SHP77 treated with DMSO at 0.1 percent for 48 hours (cell line): ENCODE results near the gene OTOP1.
A peak's percentile ranks its signal among the peaks of the same experiment; 100 is the strongest.
"Not testable (repeated sequence)": the region's sequence is repeated elsewhere in the genome, so short reads cannot be mapped to it uniquely, and the experiment has no call there.

Experiments used
- DNase-seq: peaks from one replicate; lab custom pipeline; 2025; lab: John Stamatoyannopoulos, UW

OTOP1 gene

GRCh38 chr4:4226606-4227438, at the start of gene OTOP1:
TSS of gene OTOP1 (minus strand) at chr4:4226929. CDS start at chr4:4226864, 65 bp downstream.
- no peak for DNase-seq

GRCh38 chr4:4274226-4274625, 47.5 kb upstream of the OTOP1 start:
- no peak for DNase-seq

GRCh38 chr4:4271912-4272311, 45.2 kb upstream of the OTOP1 start:
- DNase-seq = no peak

- no peak for DNase-seq
Measured at GRCh38 chr4:4270529-4270928, 43.8 kb upstream of the OTOP1 start.

- no peak for DNase-seq
Measured at GRCh38 chr4:4269856-4270255, 43.1 kb upstream of the OTOP1 start.

- no peak for DNase-seq
Measured at GRCh38 chr4:4269331-4269731, 42.6 kb upstream of the OTOP1 start.

GRCh38 chr4:4268776-4269175, 42.0 kb upstream of the OTOP1 start:
- no peak for DNase-seq

GRCh38 chr4:4267981-4268380, 41.3 kb upstream of the OTOP1 start:
- DNase-seq = no peak

- DNase-seq = no peak
Measured at GRCh38 chr4:4260185-4260751, 33.5 kb upstream of the OTOP1 start.

- no peak for DNase-seq
Measured at GRCh38 chr4:4259484-4260100, 32.9 kb upstream of the OTOP1 start.

GRCh38 chr4:4257705-4258104, 31.0 kb upstream of the OTOP1 start:
- not testable (repeated sequence) for DNase-seq

GRCh38 chr4:4256799-4257198, 30.1 kb upstream of the OTOP1 start:
- DNase-seq = no peak

GRCh38 chr4:4254666-4255065, 27.9 kb upstream of the OTOP1 start:
- no peak for DNase-seq

- DNase-seq = no peak
Measured at GRCh38 chr4:4254199-4254598, 27.5 kb upstream of the OTOP1 start.

- DNase-seq = no peak
Measured at GRCh38 chr4:4249866-4250265, 23.1 kb upstream of the OTOP1 start.

GRCh38 chr4:4249342-4249741, 22.6 kb upstream of the OTOP1 start:
- not testable (repeated sequence) for DNase-seq

GRCh38 chr4:4248885-4249203, 22.1 kb upstream of the OTOP1 start:
- DNase-seq = no peak

GRCh38 chr4:4248029-4248884, 21.5 kb upstream of the OTOP1 start, which contains the start of gene TMEM128:
TSS of gene TMEM128 (minus strand) at chr4:4248223. CDS start at chr4:4248202, 21 bp downstream.
- peak; percentile 37 for DNase-seq

- no peak for DNase-seq
Measured at GRCh38 chr4:4247696-4248028, 20.9 kb upstream of the OTOP1 start.

GRCh38 chr4:4245172-4245571, 18.4 kb upstream of the OTOP1 start:
- no peak for DNase-seq

- not testable (repeated sequence) for DNase-seq
Measured at GRCh38 chr4:4239551-4239950, 12.8 kb upstream of the OTOP1 start.

GRCh38 chr4:4233610-4234009, 6.9 kb upstream of the OTOP1 start:
- DNase-seq = no peak

GRCh38 chr4:4228356-4228668, 1.6 kb upstream of the OTOP1 start:
- no peak for DNase-seq
